GM18505 (cell line): ENCODE data around the gene PDGFA.

ENCODE experiments used
- ATAC-seq: cut with Tn5 transposase; IDR thresholded peaks from one replicate; pipeline ENCODE4 v1.9.1; 2021; ENCODE audit not compliant: unreplicated experiment
- POLR2A ChIP-seq: IDR thresholded peaks from 4 replicates; pipeline ENCODE4 v1.6.1; 2011; ENCODE audit warnings: borderline replicate concordance; ENCODE audit not compliant: insufficient read depth, insufficient read length; ENCODE audit errors: extremely low read depth

The PDGFA gene

GRCh38 chr7:537911-538634, 18.4 kb upstream of the PDGFA start:
- TF ChIP-seq POLR2A: no peak
- ATAC-seq: no peak

DNA sequence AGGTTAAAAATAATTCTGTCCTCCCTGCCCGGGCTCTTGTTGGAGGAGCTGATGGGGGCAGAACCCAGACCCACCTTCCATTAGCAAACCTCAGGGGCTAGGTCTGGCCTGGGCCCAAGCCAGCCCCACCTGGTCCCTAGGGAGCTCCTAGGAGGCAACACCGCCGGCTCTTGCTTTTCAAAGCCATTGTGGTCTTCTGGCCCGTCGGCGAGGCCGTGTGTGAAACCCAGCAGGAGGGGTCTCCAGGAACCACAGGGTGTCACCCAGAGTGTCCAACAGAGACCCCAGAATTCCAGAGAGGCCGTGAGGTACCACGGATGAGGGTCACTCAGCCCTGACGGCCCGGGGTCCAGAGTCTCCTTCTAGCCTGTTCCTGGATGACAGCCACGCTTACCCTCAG, 16.6 kb upstream of the PDGFA start:
- no peak for TF ChIP-seq POLR2A

GRCh38 chr7:534959-535358, 15.3 kb upstream of the PDGFA start:
- ATAC-seq: no peak
- no peak for TF ChIP-seq POLR2A

More for the DNA sequence above, 16.6 kb upstream of the PDGFA start:
- no peak for ATAC-seq

DNA sequence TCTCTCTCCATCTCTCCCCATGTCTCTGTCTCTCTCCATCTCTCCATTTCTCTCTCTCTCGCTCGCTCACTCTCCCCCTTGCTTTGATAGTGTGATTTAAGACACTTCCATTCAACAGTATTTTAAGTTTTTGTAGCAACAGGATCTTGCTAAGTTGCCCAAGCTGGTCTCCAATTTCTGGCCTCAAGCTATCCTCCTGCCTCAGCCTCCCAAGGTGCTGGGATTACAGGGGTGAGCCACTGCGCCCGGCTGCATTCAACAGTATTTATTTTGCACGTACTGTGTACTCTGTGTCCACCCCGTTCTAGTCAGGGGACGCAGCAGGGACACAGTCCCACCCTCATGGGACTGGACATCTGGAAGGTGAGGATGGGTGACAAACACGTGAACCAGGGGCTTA, 14.4 kb upstream of the PDGFA start:
- TF ChIP-seq POLR2A: no peak
- ATAC-seq: no peak

GRCh38 chr7:533266-533665, 13.6 kb upstream of the PDGFA start:
- no peak for TF ChIP-seq POLR2A
- ATAC-seq: no peak

DNA sequence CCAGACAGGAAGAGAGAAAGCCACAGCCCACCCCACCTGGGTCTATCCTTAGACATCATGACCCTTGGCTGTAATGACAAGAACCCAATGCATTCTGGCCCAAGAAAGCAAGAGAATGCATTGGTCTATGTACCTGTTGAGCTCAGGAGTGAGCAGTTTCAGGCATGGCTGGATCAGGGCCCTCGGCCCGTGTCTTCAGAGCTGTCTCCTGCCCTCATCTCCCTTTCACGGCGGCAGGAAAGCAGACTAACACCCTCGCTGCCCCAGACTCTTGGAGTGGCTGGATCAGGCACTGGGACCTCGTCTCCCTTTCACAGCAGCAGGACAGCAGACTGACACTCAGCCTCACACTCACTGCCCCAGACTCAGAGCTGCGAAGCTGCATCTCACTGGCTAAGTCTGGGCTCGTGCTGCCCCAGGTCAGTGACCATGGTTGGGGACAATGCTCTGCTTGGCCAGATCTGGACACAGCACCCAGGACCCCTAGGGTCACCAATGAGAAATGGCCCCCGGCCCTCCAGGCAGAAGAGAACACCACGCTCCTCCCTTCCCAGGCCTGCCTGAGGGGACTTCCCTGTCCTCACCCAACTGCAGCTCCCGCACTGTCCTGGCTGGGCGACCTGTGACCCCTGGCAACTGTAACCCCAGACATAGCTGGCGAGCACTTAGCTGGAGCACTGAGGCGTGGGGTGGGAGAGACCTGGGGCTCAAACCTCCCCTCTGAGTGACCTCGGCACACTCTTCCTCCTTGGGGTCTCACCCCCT, 12.9 kb upstream of the PDGFA start:
- no peak for ATAC-seq
- no peak for TF ChIP-seq POLR2A

- no peak for ATAC-seq
- no peak for TF ChIP-seq POLR2A
Measured at GRCh38 chr7:531777-532176, 12.1 kb upstream of the PDGFA start.

DNA sequence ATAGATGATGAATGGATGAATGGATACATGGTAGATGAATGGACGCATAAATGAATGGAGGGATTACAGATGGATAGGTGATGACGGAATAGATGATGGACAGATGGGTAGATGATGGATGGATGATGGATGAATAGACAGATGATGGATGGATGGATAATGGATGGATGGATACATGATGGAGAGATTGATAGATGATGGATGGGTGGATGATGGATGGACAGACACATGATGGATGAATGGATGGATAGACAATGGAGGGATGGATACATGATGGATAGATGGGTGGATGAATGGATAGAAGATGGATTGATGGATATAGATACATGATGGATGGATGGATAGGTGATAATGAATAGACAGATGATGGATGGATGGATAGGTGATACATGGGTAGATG, 8.8 kb upstream of the PDGFA start:
- no peak for TF ChIP-seq POLR2A
- no peak for ATAC-seq

DNA sequence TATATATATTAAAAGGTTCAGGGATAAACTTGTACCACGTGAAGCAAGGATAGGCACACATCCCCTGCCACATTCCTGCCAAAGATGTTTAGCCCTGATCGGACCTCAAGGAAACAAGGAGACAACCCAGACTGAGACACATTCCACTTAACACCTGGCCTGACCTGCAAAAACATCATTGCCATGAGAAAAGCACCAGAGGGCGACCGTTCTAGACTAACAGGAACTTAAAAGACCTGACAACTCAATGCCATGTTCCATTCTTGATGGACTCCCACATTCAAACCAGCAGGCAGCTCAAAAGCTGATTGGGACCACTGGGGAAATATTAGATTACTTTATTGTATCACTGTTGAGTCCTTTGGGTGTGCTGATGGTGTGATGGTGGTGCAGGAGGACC, 8.1 kb upstream of the PDGFA start:
- no peak for TF ChIP-seq POLR2A
- no peak for ATAC-seq

GRCh38 chr7:526460-527034, 6.9 kb upstream of the PDGFA start:
- ATAC-seq: no peak
- TF ChIP-seq POLR2A: no peak

- no peak for TF ChIP-seq POLR2A
- ATAC-seq: no peak
Measured at GRCh38 chr7:525740-526139, 6.1 kb upstream of the PDGFA start.

GRCh38 chr7:524800-525199, 5.2 kb upstream of the PDGFA start:
- ATAC-seq: no peak
- TF ChIP-seq POLR2A: no peak

GRCh38 chr7:523347-524336, 4.0 kb upstream of the PDGFA start:
- no peak for ATAC-seq
- no peak for TF ChIP-seq POLR2A

GRCh38 chr7:522951-523314, 3.3 kb upstream of the PDGFA start:
- ATAC-seq: no peak
- TF ChIP-seq POLR2A: no peak
